DND-41 (cell line): Measurements from ENCODE around the gene CENPP.

Experiments used
- ATAC-seq: fragments of 200-7000 bp; cut with Tn5 transposase; 3 replicates; pipeline ENCODE4 v1.9.1; 2021; ENCODE audit warnings: low read depth; ENCODE audit not compliant: insufficient read depth
- DNase-seq: peaks from one replicate; pipeline ENCODE4 v3.0.0-alpha.2; 2020
- H2AFZ ChIP-seq: 2 replicates; pipeline ENCODE4 v1.6.0; 2012; ENCODE audit warnings: low read depth, low read length
- H3K27ac ChIP-seq: 2 replicates; pipeline ENCODE4 v1.5.1; 2012; ENCODE audit warnings: low read length, inconsistent platforms
- H3K27me3 ChIP-seq: fragments of 200-600 bp; sonication (generic); 2 replicates; pipeline ENCODE4 v1.6.0; 2012; ENCODE audit warnings: low read length, mild to moderate bottlenecking, inconsistent platforms; ENCODE audit not compliant: insufficient read depth, poor library complexity
- H3K36me3 ChIP-seq: 2 replicates; pipeline ENCODE4 v1.5.1; 2012; ENCODE audit warnings: low read length, inconsistent platforms; ENCODE audit not compliant: insufficient read depth
- H3K4me1 ChIP-seq: 2 replicates; pipeline ENCODE4 v1.5.1; 2012; ENCODE audit warnings: mild to moderate bottlenecking, low read length; ENCODE audit not compliant: insufficient read depth
- H3K4me2 ChIP-seq: 2 replicates; pipeline ENCODE4 v1.6.0; 2012; ENCODE audit warnings: mild to moderate bottlenecking, moderate library complexity, low read length, inconsistent platforms; ENCODE audit not compliant: insufficient read depth
- H3K4me3 ChIP-seq, 2 experiments: fragments of 200-600 bp in 1 of 2; shearing (Covaris generic) in 1 of 2; 2 replicates each; pipeline ENCODE4 v1.5.1; 2012 to 2016; ENCODE audit warnings: inconsistent platforms in 2 of 2, low read length in 2 of 2, mild to moderate bottlenecking in 2 of 2, low read depth in 1 of 2, moderate library complexity in 1 of 2
- H3K79me2 ChIP-seq: 2 replicates; pipeline ENCODE4 v1.6.0; 2012; ENCODE audit warnings: low read length, inconsistent platforms; ENCODE audit not compliant: insufficient read depth
- H3K9ac ChIP-seq: 2 replicates; pipeline ENCODE4 v1.6.0; 2012; ENCODE audit warnings: low read depth, mild to moderate bottlenecking, inconsistent platforms, low read length, moderate library complexity
- H3K9me3 ChIP-seq: 2 replicates; pipeline ENCODE4 v1.5.1; 2012; ENCODE audit warnings: low read length, moderate library complexity, mild to moderate bottlenecking, inconsistent platforms; ENCODE audit not compliant: insufficient read depth, severe bottlenecking
- H4K20me1 ChIP-seq: 2 replicates; pipeline ENCODE4 v1.6.0; 2012; ENCODE audit warnings: low read length; ENCODE audit not compliant: insufficient read depth
- CTCF ChIP-seq: IDR thresholded peaks from 2 replicates; pipeline ENCODE4 v1.5.1; 2012; ENCODE audit warnings: borderline replicate concordance, low read length, moderate library complexity, mild to moderate bottlenecking; ENCODE audit not compliant: poor library complexity, severe bottlenecking; ENCODE audit errors: extremely low read depth
- EZH2 ChIP-seq: IDR thresholded peaks from 3 replicates; pipeline ENCODE4 v1.6.1; 2012; ENCODE audit warnings: borderline replicate concordance, low read depth, mild to moderate bottlenecking, moderate library complexity, low read length, inconsistent platforms; ENCODE audit not compliant: severe bottlenecking

Gene CENPP

GRCh38 chr9:92494856-92495255 is 169.1 kb downstream of the CENPP start:
- H3K79me2 ChIP-seq: no peaks in the 10 kb centered on the region

DNA sequence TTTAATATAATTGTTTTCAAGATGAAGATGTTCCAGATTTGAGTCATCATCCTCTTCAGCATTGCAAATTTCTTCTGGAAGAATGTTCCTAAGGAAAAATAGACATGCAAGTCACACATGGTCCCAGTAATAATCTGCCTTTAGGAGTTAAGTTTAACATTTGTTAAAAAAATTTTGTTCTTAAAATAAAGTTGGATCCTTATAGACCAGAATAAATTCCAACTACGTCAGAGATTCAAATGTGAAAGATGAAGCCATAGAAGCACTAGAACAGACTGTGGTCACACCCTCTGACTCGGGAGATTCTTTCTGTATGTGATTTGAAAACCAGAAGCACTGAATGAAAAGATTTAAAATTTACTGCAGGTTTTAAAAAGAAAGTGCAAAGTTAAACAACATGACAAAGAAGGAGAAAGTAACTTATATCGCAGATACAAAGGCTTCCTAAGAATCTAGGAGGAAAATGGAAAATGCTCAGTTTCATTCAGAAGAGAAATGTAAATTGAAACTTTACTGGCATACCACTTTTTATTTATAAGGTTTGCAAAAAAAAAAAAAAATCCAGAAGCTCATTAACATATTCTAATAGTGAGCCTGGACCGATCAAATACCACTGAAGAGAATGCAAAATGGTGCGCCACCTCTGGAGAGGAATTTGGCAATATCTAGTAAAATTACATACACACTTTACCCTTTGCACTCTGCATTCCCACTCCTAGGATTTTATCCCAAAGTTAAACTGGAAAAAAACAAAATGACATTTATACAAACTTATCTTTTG is 170.8 kb downstream of the CENPP start:
- Histone ChIP-seq H2AFZ (no peak overlapping the region), H3K27me3 (no peaks in the 10 kb centered on the region), H3K4me2 (no peak overlapping the region), H3K79me2 (no peaks in the 10 kb centered on the region), H3K27ac (no peak overlapping the region), H3K9me3 (no peaks in the 10 kb centered on the region), H3K4me1 (no peaks in the 10 kb centered on the region), H4K20me1 (no peaks in the 10 kb centered on the region), H3K4me3 (no peak overlapping the region), H3K9ac (no peak overlapping the region), H3K36me3 (no peaks in the 10 kb centered on the region)
- ATAC-seq (no peak), DNase-seq (no peak)
- TF ChIP-seq EZH2: no peak
- no peak for TF ChIP-seq CTCF

More at GRCh38 chr9:92494856-92495255, 169.1 kb downstream of the CENPP start:
- Histone ChIP-seq H3K27ac (no peak overlapping the region), H3K9me3 (no peaks in the 10 kb centered on the region), H3K4me2 (no peak overlapping the region), H3K4me3 (no peak overlapping the region), H2AFZ (no peak overlapping the region), H3K36me3 (no peaks in the 10 kb centered on the region), H4K20me1 (no peaks in the 10 kb centered on the region), H3K9ac (no peak overlapping the region), H3K27me3 (no peaks in the 10 kb centered on the region), H3K4me1 (no peaks in the 10 kb centered on the region)
- DNase-seq (no peak), ATAC-seq (no peak)
- TF ChIP-seq CTCF: no peak

DNA sequence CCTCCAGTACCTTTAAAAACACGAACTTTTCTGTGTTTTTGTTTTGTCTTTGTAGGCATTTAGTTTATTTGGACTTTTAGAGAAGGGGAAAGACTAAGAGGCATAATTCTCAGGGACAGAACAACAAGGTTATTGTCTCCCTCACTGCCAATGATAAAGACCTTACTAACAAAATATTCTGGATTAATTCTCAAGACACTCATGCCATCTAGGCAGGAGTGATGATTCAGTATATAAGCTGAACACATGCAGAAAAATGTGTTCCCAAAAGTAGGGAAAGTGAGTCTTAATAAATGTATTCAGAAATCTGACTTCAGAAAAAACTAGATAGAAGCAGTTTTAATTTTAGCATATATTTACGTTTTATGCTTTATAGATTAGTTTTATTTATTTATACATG is 173.9 kb downstream of the CENPP start:
- no peak overlapping the region for H3K27ac ChIP-seq
- no peaks in the 10 kb centered on the region for H3K79me2 ChIP-seq
- no peak for TF ChIP-seq EZH2
- no peak for TF ChIP-seq CTCF
- H3K9me3 ChIP-seq: no peaks in the 10 kb centered on the region
- no peaks in the 10 kb centered on the region for H3K36me3 ChIP-seq
- no peaks in the 10 kb centered on the region for H3K4me1 ChIP-seq
- no peak overlapping the region for H2AFZ ChIP-seq
- H3K27me3 ChIP-seq: no peaks in the 10 kb centered on the region
- no peaks in the 10 kb centered on the region for H4K20me1 ChIP-seq
- H3K4me3 ChIP-seq: no peak overlapping the region
- DNase-seq (no peak), ATAC-seq (no peak)
- H3K9ac ChIP-seq: no peak overlapping the region
- no peak overlapping the region for H3K4me2 ChIP-seq

DNA sequence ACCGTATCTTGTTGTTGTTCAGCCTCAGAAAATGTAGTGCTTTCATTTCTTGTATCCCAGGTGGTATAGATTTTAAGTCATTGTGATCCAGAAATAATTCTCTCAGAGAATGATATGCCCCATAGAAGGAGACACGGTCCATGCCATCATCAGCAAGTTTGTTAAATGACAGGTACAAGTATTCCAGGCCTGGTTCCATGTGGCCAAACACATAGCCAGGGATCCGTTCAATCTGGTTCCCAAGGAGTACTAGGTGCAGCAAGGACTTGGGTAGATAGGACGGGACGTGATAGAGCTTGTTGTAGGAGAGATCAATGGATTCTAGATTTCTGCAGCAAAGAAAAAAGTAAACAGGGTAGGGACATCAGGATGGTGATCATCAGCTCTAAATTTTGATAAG is 175.0 kb downstream of the CENPP start:
- Histone ChIP-seq H3K9ac (no peak overlapping the region), H3K79me2 (no peaks in the 10 kb centered on the region), H3K4me1 (no peaks in the 10 kb centered on the region), H2AFZ (no peak overlapping the region), H4K20me1 (no peaks in the 10 kb centered on the region), H3K4me2 (no peak overlapping the region), H3K9me3 (no peaks in the 10 kb centered on the region), H3K27me3 (no peaks in the 10 kb centered on the region), H3K4me3 (no peak overlapping the region), H3K36me3 (no peaks in the 10 kb centered on the region), H3K27ac (no peak overlapping the region)
- TF ChIP-seq CTCF: no peak
- TF ChIP-seq EZH2: no peak
- ATAC-seq (no peak), DNase-seq (no peak)
